SH-SY5Y (cell line): ENCODE data around the gene SYTL1.

Experiments used
- GATA2 ChIP-seq: IDR thresholded peaks from 2 replicates; pipeline ENCODE4 v1.6.1; 2011; ENCODE audit warnings: mild to moderate bottlenecking, low read depth, low read length
- GATA3 ChIP-seq: IDR thresholded peaks from 2 replicates; pipeline ENCODE4 v1.6.1; 2011; ENCODE audit warnings: low read depth, mild to moderate bottlenecking, low read length, moderate library complexity

DNA sequence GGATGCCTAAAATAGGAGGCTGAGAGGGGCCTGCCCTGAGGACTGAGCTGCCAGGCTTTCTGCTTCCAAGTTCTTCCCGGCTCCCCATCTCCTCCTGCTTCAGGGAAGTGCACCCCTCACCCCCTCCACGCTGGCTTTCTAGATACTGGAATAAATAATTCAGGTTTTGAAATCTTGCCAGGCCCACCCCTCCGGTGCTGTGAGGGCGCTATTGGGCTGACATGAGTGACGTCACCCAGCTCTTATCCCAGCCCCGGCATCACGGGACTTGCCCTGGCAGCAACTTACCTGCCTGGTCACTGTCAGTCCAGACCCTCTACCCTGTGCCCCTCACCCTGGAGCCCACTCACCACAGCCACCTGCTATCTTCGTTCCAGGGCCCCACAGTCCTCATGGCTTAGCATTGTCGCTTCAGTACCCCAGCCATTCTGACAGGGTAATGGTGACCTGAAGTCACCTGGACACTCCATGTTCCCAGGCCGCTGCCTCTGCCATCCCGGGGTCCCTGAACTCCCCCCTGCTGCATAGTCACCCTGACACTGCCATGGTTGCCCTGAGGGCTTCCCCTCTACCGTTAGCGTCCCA, 49.8 kb downstream of the SYTL1 start:
- no peak for TF ChIP-seq GATA2
- no peak for TF ChIP-seq GATA3
